Activated effector memory CD4-positive, alpha-beta T cell treated with Interleukin-2 at 50 U/mL for 16 hours (primary cell): ENCODE data around the gene GATA2.

ENCODE experiments used
- DNase-seq: peaks from one replicate; pipeline ENCODE4 v3.0.0-alpha.2; 2020

GATA2 gene

GRCh38 chr3:128492671-128493569 is at the start of gene GATA2:
Gene GATA2, minus strand, starts transcription at chr3:128493201. Its CDS starts 6,170 bp downstream, at chr3:128487031.
- no peak for DNase-seq

- DNase-seq, result no peak
Measured at GRCh38 chr3:128541246-128541645, 48.2 kb upstream of the GATA2 start.

GRCh38 chr3:128539376-128539775 is 46.4 kb upstream of the GATA2 start:
- no peak for DNase-seq

GRCh38 chr3:128537091-128537703 is 44.2 kb upstream of the GATA2 start:
- no peak for DNase-seq

GRCh38 chr3:128532012-128532983 is 39.3 kb upstream of the GATA2 start:
- no peak for DNase-seq

- DNase-seq, result no peak
Measured at GRCh38 chr3:128524374-128525299, 31.6 kb upstream of the GATA2 start.

GRCh38 chr3:128523591-128523990 is 30.6 kb upstream of the GATA2 start:
- DNase-seq, result no peak

GRCh38 chr3:128521715-128522114 is 28.7 kb upstream of the GATA2 start:
- no peak for DNase-seq

- DNase-seq, result no peak
Measured at GRCh38 chr3:128518587-128519490, 25.8 kb upstream of the GATA2 start.

- no peak for DNase-seq
Measured at GRCh38 chr3:128517648-128518047, 24.6 kb upstream of the GATA2 start.

GRCh38 chr3:128515967-128516366 is 23.0 kb upstream of the GATA2 start:
- no peak for DNase-seq

GRCh38 chr3:128508852-128509251 is 15.9 kb upstream of the GATA2 start:
- no peak for DNase-seq

- DNase-seq, result no peak
Measured at GRCh38 chr3:128506754-128507153, 13.8 kb upstream of the GATA2 start.

- DNase-seq, result no peak
Measured at GRCh38 chr3:128505771-128506170, 12.8 kb upstream of the GATA2 start.

GRCh38 chr3:128504963-128505730 is 12.1 kb upstream of the GATA2 start:
- DNase-seq, result no peak

GRCh38 chr3:128504533-128504915 is 11.5 kb upstream of the GATA2 start:
- no peak for DNase-seq

GRCh38 chr3:128503751-128504532 is 10.9 kb upstream of the GATA2 start:
- DNase-seq, result no peak

- DNase-seq, result no peak
Measured at GRCh38 chr3:128503164-128503651, 10.2 kb upstream of the GATA2 start.

- DNase-seq, result no peak
Measured at GRCh38 chr3:128502712-128503111, 9.7 kb upstream of the GATA2 start.
